Hepatocyte (in vitro differentiated cells): ENCODE data around the gene RASA3.

Source experiments
- CTCF ChIP-seq: fragments of 200-600 bp; sonication (generic); IDR thresholded peaks from 2 replicates; pipeline ENCODE4 v1.5.1; 2016; ENCODE audit warnings: antibody characterized with exemption, mild to moderate bottlenecking; ENCODE audit not compliant: poor library complexity
- EZH2 ChIP-seq: fragments of 200-600 bp; sonication (generic); IDR thresholded peaks from 2 replicates; pipeline ENCODE4 v1.6.1; 2016; ENCODE audit warnings: antibody characterized with exemption, mild to moderate bottlenecking, borderline replicate concordance
- EZH2phosphoT487 ChIP-seq: fragments of 200-600 bp; sonication (generic); IDR thresholded peaks from one replicate; pipeline ENCODE4 v1.6.1; 2018; ENCODE audit warnings: antibody characterized with exemption, mild to moderate bottlenecking, low read depth, moderate library complexity; ENCODE audit not compliant: unreplicated experiment, severe bottlenecking

- TF ChIP-seq CTCF = no peak
- TF ChIP-seq EZH2 = no peak
- TF ChIP-seq EZH2phosphoT487 = no peak
Observed at GRCh38 chr13:114127473-114128347, 4.7 kb downstream of the RASA3 start.
